Left ventricle myocardium inferior (tissue), 1 donor: ENCODE data around the gene PLXNA4. TPM values are rescaled to one million over a fixed set of nuclear protein-coding genes. Genes with fewer than 3 reads are reported as not detected.
A peak's percentile ranks its signal among the peaks of the same experiment; 100 is the strongest.

ENCODE experiments used
- DNase-seq: peaks from one replicate; pipeline ENCODE4 v3.0.0-alpha.2; 2020
- H3K27ac ChIP-seq: fragments of 200-600 bp; replicated peaks from 2 replicates; pipeline ENCODE4 v1.8.0; 2021
- H3K27me3 ChIP-seq: fragments of 200-600 bp; 2 replicates; pipeline ENCODE4 v1.8.0; 2021; ENCODE audit warnings: low read depth
- H3K36me3 ChIP-seq: fragments of 200-600 bp; 2 replicates; pipeline ENCODE4 v1.8.0; 2021
- H3K4me1 ChIP-seq: fragments of 200-600 bp; 2 replicates; pipeline ENCODE4 v1.8.0; 2021
- H3K4me3 ChIP-seq: fragments of 200-600 bp; 2 replicates; pipeline ENCODE4 v1.8.0; 2021; ENCODE audit warnings: mild to moderate bottlenecking, moderate library complexity
- H3K9me3 ChIP-seq: fragments of 200-600 bp; replicated peaks from 2 replicates; pipeline ENCODE4 v1.8.0; 2021
- intact Hi-C: fragments of 100-400 bp; cut with micrococcal nuclease; formaldehyde crosslinking; loops from one replicate; pipeline ENCODE4 v1.11.0; 2022
- total RNA-seq: library from RNA; stranded (reverse); fragmentation: NEBNext Ultra II Directional; extraction: Animal tissue kit (Norgen Biotek cat#: 25700); gene quantifications from one replicate; pipeline ENCODE4 v1.2.1, GENCODE V29; 2021
- TF ChIP-seq, protein P1 (sequence below): fragments of 200-600 bp; IDR thresholded peaks from 2 replicates; pipeline ENCODE4 v1.8.0; 2021; ENCODE audit warnings: antibody characterized with exemption, mild to moderate bottlenecking, borderline replicate concordance
- donor health status: DM: no; HTN: yes; CAD: no; lungs with severe emphysema.

The PLXNA4 gene
- total RNA-seq, 1 donor from 2014 or later: 18.1 TPM

DNA sequence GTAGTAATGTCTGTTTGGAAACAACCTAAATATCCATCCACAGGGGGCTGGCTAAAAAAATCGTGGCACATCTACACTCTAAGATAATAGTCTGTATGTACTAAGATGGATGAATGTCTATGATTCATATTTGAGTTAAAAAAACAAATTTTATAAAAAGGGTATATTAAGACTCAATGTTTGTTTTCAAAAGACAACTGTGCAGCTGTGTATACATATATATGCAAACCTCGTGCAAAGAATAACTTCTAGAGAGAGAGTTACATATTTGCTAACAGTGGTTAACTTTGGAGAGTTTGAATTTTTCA lies 323.5 kb downstream of the PLXNA4 start:
- Histone ChIP-seq H3K9me3 (no peaks in the 10 kb centered on the region), H3K27ac (no peak overlapping the region)
- intact Hi-C loops: loop anchor here (10.0 kb wide), 1 partner anchor 308 kb away; no protein-coding TSS in a partner anchor

DNA sequence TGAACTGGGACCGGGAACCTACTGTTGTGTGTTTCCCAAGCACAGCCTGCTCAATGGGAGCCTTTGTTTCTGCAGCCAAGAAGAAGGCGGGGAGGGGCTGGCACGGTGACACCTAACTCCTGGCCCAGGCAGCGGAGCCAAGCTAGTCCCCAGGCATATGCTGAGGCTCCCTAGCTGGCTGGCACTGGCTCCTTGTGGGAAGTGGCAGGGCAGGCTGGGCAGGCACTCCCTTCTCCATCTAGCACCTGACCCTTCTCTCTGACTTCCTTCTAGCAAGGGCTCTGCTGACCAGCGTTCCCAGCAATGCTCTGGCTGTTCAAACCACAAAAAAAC lies 325.0 kb downstream of the PLXNA4 start:
- peak; percentile 80 for DNase-seq
- intact Hi-C loops: loop anchor here (10.0 kb wide), 1 partner anchor 306 kb away; no protein-coding TSS in a partner anchor
- Histone ChIP-seq H3K4me3 (no peak overlapping the region), H3K9me3 (no peaks in the 10 kb centered on the region), H3K27ac (no peak overlapping the region), H3K36me3 (no peaks in the 10 kb centered on the region), H3K4me1 (peaks cover 43% of the 10 kb centered on the region), H3K27me3 (no peaks in the 10 kb centered on the region)
- TF ChIP-seq, protein P1, sequence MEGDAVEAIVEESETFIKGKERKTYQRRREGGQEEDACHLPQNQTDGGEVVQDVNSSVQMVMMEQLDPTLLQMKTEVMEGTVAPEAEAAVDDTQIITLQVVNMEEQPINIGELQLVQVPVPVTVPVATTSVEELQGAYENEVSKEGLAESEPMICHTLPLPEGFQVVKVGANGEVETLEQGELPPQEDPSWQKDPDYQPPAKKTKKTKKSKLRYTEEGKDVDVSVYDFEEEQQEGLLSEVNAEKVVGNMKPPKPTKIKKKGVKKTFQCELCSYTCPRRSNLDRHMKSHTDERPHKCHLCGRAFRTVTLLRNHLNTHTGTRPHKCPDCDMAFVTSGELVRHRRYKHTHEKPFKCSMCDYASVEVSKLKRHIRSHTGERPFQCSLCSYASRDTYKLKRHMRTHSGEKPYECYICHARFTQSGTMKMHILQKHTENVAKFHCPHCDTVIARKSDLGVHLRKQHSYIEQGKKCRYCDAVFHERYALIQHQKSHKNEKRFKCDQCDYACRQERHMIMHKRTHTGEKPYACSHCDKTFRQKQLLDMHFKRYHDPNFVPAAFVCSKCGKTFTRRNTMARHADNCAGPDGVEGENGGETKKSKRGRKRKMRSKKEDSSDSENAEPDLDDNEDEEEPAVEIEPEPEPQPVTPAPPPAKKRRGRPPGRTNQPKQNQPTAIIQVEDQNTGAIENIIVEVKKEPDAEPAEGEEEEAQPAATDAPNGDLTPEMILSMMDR: no peak

More for the DNA sequence above, 323.5 kb downstream of the PLXNA4 start:
- DNase-seq: no peak
- Histone ChIP-seq H3K27me3 (no peaks in the 10 kb centered on the region), H3K36me3 (no peaks in the 10 kb centered on the region), H3K4me3 (no peak overlapping the region), H3K4me1 (peaks cover 58% of the 10 kb centered on the region)
- TF ChIP-seq, protein P1: no peak

DNA sequence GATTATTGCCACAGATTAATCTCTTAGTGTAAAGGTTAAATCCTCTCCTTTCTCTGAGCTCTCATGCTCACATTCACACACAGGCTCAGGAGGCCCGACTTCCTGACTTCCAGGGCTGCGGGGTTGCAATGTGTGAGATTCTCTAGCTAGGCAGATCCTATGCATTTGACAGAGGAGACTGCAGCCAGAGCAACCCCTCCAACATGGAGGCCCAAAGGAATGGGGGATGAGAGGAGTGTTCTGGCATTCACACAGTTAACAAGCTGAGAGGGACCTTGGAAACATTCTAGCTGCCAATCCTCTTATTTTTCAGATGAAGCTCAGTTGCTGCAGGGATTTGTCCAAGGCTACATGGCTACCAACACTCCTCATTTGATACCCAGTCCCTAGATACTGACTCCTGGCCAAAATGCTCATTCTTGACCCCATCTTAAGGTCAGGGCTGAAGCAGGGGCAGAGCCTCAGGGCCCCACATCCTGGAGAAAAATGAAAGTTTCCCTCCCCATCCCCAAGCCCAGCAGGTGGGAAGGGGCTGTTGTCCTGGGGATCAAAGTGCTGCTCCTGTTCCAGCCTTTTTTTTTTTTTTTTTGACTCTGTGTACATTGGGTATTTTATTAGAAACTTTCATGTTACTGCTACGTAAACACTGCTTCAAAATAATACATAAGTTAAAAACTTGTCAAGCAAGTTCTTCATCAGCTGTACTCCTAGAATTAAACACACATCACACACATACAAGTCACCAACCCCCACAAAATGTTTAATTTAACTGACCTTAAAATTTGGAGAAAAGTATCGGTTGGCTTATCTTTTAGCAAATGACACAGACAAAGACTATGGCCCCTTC lies 325.6 kb downstream of the PLXNA4 start:
- Histone ChIP-seq H3K27ac (no peak overlapping the region), H3K27me3 (no peaks in the 10 kb centered on the region), H3K9me3 (peaks cover 4% of the 10 kb centered on the region), H3K4me1 (peaks cover 37% of the 10 kb centered on the region), H3K4me3 (no peak overlapping the region), H3K36me3 (no peaks in the 10 kb centered on the region)
- no peak for DNase-seq
- intact Hi-C loops: loop anchor here (10.0 kb wide), 1 partner anchor 306 kb away; no protein-coding TSS in a partner anchor
- TF ChIP-seq, protein P1: no peak

DNA sequence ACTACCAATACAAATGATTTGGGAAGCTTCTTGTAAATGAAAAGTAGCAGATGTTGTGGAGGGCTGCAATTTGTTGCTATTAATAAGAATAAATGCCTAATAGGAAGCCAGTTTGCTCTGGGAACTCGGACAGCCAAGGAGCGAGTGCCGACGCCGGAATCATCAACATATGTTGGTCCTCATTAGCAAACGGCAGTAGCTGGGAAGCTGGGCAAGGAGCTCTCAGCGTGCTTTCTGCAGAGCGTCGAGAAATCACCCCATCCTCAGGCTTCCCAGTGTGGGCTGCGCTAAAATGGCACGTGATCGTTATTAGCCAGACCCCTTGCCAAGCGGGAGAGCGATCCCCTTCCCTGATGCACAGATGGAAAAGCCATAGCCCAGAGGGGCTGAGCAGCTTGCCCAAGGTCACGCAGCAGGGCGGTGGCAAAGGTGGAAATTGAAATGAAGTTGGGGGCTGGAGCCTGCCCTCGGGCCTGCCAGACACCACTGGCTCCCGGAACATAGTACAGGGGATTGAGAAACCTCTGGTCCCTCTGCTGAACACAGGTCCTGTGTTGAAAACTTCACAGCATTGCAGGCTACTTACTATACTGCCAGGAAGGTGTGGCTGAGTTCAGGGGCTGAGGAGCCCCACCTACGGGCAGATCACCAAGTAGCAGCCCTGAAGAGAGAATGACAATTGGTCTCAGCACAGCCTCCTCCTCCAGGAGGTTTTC lies 326.9 kb downstream of the PLXNA4 start:
- no peak for DNase-seq
- peaks cover 10% of the 10 kb centered on the region for H3K9me3 ChIP-seq
- no peaks in the 10 kb centered on the region for H3K36me3 ChIP-seq
- intact Hi-C loops: no loop called here
- H3K27ac ChIP-seq: no peak overlapping the region
- H3K27me3 ChIP-seq: no peaks in the 10 kb centered on the region
- TF ChIP-seq, protein P1: peak; percentile 43
- peaks cover 26% of the 10 kb centered on the region for H3K4me1 ChIP-seq
- H3K4me3 ChIP-seq: no peak overlapping the region

DNA sequence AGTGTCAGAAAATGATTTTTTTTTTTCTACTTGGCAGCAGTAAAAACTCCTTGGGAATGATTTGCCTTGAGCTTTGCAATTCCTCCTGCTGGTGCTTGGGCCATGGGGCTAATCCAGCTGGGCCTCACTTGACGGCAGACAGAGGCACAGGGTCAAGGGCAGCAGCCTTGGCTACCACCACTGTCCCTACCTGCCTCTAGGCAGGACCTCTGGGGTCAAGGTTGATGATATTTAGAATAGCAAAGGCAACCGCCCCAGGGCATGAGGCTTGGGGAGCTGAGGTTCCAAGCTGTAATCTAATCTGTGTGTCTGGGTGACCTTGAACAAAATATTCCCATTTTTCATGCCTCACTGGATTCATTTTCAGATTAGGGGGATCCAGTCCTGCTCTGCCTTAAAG lies 327.4 kb downstream of the PLXNA4 start:
- DNase-seq: no peak
- H3K4me3 ChIP-seq: no peak overlapping the region
- peaks cover 26% of the 10 kb centered on the region for H3K4me1 ChIP-seq
- intact Hi-C loops: no loop called here
- no peaks in the 10 kb centered on the region for H3K36me3 ChIP-seq
- no peaks in the 10 kb centered on the region for H3K27me3 ChIP-seq
- H3K27ac ChIP-seq: no peak overlapping the region
- peaks cover 10% of the 10 kb centered on the region for H3K9me3 ChIP-seq
- TF ChIP-seq, protein P1: no peak
